Type B pancreatic cell (in vitro differentiated cells): ENCODE measurements around the gene PSMA5. TPM values are rescaled to one million over a fixed set of nuclear protein-coding genes. Genes with fewer than 3 reads are reported as not detected.

ENCODE experiments used
- DNase-seq: peaks from one replicate; pipeline ENCODE4 v3.0.0; 2021; ENCODE audit warnings: mixed read lengths; ENCODE audit not compliant: unreplicated experiment; ENCODE audit errors: extremely low spot score
- H3K27ac Mint-ChIP-seq: 2 replicates; pipeline ENCODE4 v1.8.0; 2021; ENCODE audit warnings: mild to moderate bottlenecking, mixed read lengths
- H3K27me3 Mint-ChIP-seq: 2 replicates; pipeline ENCODE4 v1.8.0; 2021; ENCODE audit warnings: mixed read lengths
- H3K36me3 Mint-ChIP-seq: 2 replicates; pipeline ENCODE4 v1.8.0; 2021; ENCODE audit warnings: mixed read lengths
- H3K4me1 Mint-ChIP-seq: one replicate; pipeline ENCODE4 v1.8.0; 2021; ENCODE audit warnings: mixed read lengths; ENCODE audit not compliant: unreplicated experiment
- H3K4me3 Mint-ChIP-seq: 2 replicates; pipeline ENCODE4 v1.8.0; 2021; ENCODE audit warnings: mild to moderate bottlenecking, mixed read lengths
- H3K9me3 Mint-ChIP-seq: 2 replicates; pipeline ENCODE4 v1.8.0; 2021; ENCODE audit warnings: mixed read lengths
- total RNA-seq: library from RNA; stranded (reverse); gene quantifications from 2 replicates; pipeline ENCODE4 v1.2.1, GENCODE V29; 2021; ENCODE audit warnings: low replicate concordance
- TF ChIP-seq, protein P1 (sequence below): fragments of 200-600 bp; sonication (generic); conservative IDR thresholded peaks from 2 replicates; pipeline ENCODE4 v1.5.0; 2021; ENCODE audit warnings: antibody characterized with exemption, mild to moderate bottlenecking

PSMA5 gene
- total RNA-seq, 1 donor from 2014 or later = 84.3 TPM

DNA sequence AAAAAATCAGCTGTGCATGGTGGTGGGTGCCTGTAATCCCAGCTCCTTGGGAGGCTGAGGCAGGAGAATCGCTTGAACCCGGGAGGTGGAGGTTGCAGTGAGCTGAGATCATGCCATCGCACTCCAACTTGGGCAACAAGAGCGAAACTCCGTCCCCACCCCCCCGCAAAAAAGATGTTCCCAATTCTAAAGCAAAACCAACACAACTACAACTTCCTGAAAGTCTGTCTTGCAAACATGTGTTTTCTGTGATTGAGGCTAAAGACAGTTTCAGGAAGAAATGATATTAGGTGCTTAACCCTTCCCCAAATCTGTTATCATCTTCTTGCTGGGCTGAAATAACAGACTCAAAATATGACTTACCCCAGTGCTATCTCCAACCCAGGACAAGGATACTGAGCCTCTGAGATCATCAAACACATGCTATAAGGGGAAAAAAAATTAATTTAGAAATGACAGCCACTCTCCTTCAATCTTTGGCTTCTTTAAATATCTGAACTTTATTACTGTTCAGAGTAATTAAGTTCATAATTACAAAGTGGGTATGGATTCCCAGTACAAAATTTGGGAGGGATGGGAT, 57.0 kb downstream of the PSMA5 start:
- TF ChIP-seq, protein P1, sequence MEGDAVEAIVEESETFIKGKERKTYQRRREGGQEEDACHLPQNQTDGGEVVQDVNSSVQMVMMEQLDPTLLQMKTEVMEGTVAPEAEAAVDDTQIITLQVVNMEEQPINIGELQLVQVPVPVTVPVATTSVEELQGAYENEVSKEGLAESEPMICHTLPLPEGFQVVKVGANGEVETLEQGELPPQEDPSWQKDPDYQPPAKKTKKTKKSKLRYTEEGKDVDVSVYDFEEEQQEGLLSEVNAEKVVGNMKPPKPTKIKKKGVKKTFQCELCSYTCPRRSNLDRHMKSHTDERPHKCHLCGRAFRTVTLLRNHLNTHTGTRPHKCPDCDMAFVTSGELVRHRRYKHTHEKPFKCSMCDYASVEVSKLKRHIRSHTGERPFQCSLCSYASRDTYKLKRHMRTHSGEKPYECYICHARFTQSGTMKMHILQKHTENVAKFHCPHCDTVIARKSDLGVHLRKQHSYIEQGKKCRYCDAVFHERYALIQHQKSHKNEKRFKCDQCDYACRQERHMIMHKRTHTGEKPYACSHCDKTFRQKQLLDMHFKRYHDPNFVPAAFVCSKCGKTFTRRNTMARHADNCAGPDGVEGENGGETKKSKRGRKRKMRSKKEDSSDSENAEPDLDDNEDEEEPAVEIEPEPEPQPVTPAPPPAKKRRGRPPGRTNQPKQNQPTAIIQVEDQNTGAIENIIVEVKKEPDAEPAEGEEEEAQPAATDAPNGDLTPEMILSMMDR = no peak
- H3K27me3 Mint-ChIP-seq = no peaks in the 10 kb centered on the region
- H3K4me3 Mint-ChIP-seq = no peak overlapping the region
- H3K9me3 Mint-ChIP-seq = no peaks in the 10 kb centered on the region
- H3K27ac Mint-ChIP-seq = no peak overlapping the region
- peaks cover 14% of the 10 kb centered on the region for H3K36me3 Mint-ChIP-seq
- H3K4me1 Mint-ChIP-seq = no peaks in the 10 kb centered on the region
- no peak for DNase-seq

DNA sequence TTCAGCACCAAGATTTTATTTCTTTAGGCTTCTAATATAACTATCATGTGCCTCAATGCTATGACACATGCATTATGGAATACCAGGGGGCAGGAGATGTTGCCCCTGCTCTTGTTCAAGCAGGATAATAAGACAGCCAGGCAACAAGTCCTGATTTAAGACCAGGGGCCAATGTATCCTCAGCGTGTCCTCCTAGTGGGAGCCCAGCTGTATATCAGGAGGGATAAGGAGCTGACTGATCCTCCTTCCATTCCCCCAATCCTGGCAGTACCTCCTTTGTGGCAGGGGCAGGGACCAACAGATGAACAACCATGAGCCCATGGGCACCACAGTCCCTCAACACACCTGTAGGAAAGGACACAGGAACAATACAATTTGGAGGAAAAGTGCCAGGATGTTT, 57.8 kb downstream of the PSMA5 start:
- TF ChIP-seq, protein P1 = no peak
- Mint-ChIP-seq H3K9me3 (no peaks in the 10 kb centered on the region), H3K27me3 (no peaks in the 10 kb centered on the region), H3K4me3 (no peak overlapping the region), H3K27ac (no peak overlapping the region), H3K4me1 (no peaks in the 10 kb centered on the region), H3K36me3 (peaks cover 15% of the 10 kb centered on the region)
- DNase-seq = no peak

DNA sequence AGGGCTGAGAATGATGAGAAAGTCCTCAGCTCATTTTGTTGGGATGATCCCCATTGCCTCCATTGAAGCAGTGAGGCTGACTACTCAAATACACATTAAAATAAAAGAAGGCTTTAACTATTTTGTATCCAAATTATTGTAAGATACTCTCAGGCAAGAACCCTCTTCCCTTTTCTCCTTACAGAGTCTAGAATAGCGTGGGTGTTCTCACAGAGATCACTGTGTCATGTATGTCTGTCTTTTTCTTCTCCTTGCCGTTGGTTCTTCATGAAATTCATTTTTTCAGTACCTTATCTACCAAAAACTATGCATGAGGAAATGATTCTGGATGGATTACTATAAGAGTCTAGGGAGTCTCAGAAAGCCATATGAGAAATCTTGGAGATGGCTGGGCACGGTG, 58.6 kb downstream of the PSMA5 start:
- Mint-ChIP-seq H3K4me3 (no peak overlapping the region), H3K27ac (no peak overlapping the region)

DNA sequence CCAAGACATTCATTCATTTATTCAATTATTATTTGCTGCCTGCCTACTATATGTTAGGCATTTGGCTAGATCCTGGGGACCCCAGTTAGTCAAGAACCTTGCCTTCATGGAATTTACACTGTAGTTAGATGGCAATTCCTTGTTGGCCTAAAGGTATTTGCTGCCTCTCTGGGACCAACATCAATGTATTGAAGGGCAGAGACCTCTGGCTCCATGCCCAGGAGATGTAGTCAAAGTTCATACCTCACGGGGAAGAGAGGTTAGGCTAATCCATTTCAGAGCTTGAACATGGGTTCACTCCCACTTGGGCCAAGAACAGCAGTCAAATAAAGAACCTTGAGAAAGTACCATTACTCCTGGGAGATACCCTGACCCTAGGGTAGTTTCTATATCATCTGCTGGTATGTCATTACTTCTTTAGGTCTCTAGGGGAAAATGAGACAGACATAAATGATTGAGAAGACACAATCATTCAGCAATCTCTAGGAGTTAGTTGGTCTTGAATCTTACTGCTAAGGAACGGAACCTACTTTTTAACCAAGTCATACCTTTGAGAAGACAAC, 60.5 kb downstream of the PSMA5 start:
- Mint-ChIP-seq H3K9me3 (no peaks in the 10 kb centered on the region), H3K27ac (no peak overlapping the region), H3K4me3 (no peak overlapping the region), H3K36me3 (peaks cover 17% of the 10 kb centered on the region), H3K4me1 (no peaks in the 10 kb centered on the region), H3K27me3 (no peaks in the 10 kb centered on the region)
- TF ChIP-seq, protein P1 = no peak
- DNase-seq = no peak

More for the DNA sequence above, 58.6 kb downstream of the PSMA5 start:
- Mint-ChIP-seq H3K36me3 (peaks cover 17% of the 10 kb centered on the region), H3K27me3 (no peaks in the 10 kb centered on the region), H3K4me1 (no peaks in the 10 kb centered on the region), H3K9me3 (no peaks in the 10 kb centered on the region)
- TF ChIP-seq, protein P1 = no peak
- DNase-seq = no peak

DNA sequence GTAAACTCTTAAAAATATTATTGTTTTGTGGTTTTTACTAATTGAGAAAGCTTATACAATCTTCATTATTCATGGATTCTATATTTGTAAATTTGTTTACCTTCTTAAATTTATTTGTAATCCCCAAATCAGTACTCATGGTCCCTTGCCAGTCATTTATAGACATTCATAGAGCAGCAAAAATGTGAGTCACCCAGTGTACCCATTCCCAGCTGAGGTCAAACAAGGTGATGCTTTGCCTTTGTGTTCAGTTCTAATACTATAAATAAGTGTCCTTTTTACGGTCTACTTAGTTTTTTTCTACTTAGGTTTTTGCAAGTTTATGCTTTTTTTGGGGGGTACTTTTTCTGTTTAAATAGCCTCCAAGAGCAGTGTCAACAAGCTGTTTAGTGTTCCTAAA, 64.6 kb downstream of the PSMA5 start:
- no peak overlapping the region for H3K4me3 Mint-ChIP-seq
- DNase-seq = no peak

More for the DNA sequence above, 64.6 kb downstream of the PSMA5 start:
- Mint-ChIP-seq H3K36me3 (peaks cover 13% of the 10 kb centered on the region), H3K27ac (no peak overlapping the region), H3K4me1 (no peaks in the 10 kb centered on the region), H3K27me3 (no peaks in the 10 kb centered on the region), H3K9me3 (no peaks in the 10 kb centered on the region)
- TF ChIP-seq, protein P1 = no peak
